IPS-15b (cell line): Measurements from ENCODE around the gene ESRRG.
A peak's percentile ranks its signal among the peaks of the same experiment; 100 is the strongest.

Experiments
- H3K27me3 ChIP-seq: one replicate; pipeline ENCODE4 v1.6.1; 2013; ENCODE audit warnings: low read length; ENCODE audit not compliant: control insufficient read depth, insufficient read depth
- H3K36me3 ChIP-seq: one replicate; pipeline ENCODE4 v1.6.1; 2013; ENCODE audit warnings: low read length; ENCODE audit not compliant: control insufficient read depth, insufficient read depth
- H3K4me1 ChIP-seq: one replicate; pipeline ENCODE4 v1.6.1; 2013; ENCODE audit warnings: mild to moderate bottlenecking, low read length; ENCODE audit not compliant: control insufficient read depth, insufficient read depth
- H3K4me3 ChIP-seq: one replicate; pipeline ENCODE4 v1.5.1; 2013; ENCODE audit warnings: low read depth, low read length
- H3K9ac ChIP-seq: one replicate; pipeline ENCODE4 v1.6.1; 2013; ENCODE audit warnings: low read depth, mild to moderate bottlenecking, low read length
- H3K9me3 ChIP-seq: one replicate; pipeline ENCODE4 v1.6.1; 2013; ENCODE audit warnings: mild to moderate bottlenecking, low read length; ENCODE audit not compliant: control insufficient read depth, insufficient read depth

ESRRG gene

DNA sequence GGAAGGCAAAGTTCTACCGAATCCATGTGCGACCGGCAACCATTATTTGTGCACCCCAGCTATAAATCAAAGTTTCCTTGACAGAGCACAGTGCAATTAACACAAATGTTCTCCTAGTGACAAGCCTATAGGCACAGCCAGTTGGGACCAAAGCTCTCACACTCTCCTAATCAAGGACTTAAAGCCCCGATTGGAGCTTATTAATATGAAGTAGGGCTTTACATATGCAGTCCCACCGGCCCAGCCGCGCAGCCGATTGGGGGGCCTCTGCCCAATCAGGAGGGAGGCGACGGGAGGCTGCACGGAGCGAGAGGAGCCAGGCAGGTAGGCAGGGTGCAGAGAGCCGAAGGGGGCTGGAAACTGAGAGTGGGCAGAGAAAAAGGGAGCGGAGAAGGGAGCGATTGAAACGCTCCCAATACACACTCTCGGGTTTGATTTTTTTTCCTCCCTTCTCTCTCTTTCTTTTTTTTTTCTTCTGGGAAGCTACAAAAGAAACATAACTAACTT lies at the start of gene ESRRG:
Gene ESRRG (minus strand): TSS at position 156 of the 507 bp plus-strand sequence. CDS start 130 bp downstream, at position 26.
- H3K9me3 ChIP-seq: no peaks in the 10 kb centered on the region
- no peak within 1 kb of the TSS for H3K9ac ChIP-seq
- no peaks in the 10 kb centered on the region for H3K36me3 ChIP-seq
- H3K4me3 ChIP-seq: peak within 1 kb of the TSS; percentile 72
- H3K27me3 ChIP-seq: peaks cover 13% of the 10 kb centered on the region
- H3K4me1 ChIP-seq: no peaks in the 10 kb centered on the region

DNA sequence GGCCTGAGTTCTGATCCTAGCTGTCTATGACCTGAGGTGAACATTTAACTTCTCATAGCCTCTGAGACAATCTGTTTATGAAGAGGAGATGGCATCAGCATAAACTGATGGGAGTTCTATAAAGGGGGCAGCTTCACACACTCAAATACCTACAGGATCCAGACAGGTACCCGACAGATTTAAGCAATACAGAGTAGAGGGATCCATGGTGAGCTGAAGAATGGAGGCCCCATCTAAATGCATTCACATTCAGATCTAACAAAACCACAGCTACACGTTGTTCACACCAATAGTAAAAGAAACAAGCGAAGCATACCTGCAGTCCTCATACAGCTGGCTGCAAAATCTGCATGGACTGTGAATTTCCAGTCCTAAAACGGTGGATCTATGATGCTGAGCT lies 48.7 kb upstream of the ESRRG start:
- Histone ChIP-seq H3K27me3 (no peaks in the 10 kb centered on the region), H3K4me1 (peaks cover 6% of the 10 kb centered on the region), H3K9ac (no peak overlapping the region), H3K4me3 (no peak overlapping the region), H3K36me3 (no peaks in the 10 kb centered on the region), H3K9me3 (no peaks in the 10 kb centered on the region)

DNA sequence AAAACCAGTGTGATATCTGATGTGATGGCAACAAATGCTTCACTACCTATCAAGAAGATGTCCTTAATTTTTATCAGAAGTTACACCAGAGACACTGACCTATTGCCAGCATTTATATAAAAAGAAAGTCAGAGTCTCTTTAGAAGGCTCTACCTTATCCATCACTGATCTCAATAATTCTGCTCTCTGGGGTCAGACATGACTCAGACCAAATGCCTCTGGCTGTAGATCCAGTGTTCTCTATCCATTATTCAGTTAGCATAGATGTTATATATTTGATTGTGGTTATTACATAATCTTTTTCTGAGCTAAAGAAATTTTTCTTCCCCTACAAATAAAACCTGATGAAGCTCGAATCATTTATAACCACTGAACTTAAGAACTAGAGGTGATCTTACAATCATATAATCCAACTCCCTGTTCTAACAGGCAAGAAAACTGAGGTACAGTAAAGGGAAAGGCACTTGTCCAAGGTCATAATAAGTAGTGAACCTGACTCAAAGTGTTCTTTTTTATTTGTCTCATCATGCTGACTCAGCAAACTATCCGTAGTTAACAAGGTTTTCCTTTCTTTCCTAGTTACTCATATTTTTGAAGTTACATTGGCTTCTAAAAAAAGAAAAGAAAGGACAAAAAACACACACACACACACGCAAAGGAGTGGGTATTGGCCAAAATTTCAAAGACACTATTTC lies 43.6 kb upstream of the ESRRG start:
- peaks cover 1% of the 10 kb centered on the region for H3K4me1 ChIP-seq
- no peaks in the 10 kb centered on the region for H3K27me3 ChIP-seq
- no peaks in the 10 kb centered on the region for H3K36me3 ChIP-seq
- no peak overlapping the region for H3K9ac ChIP-seq
- no peak overlapping the region for H3K4me3 ChIP-seq
- H3K9me3 ChIP-seq: no peaks in the 10 kb centered on the region

DNA sequence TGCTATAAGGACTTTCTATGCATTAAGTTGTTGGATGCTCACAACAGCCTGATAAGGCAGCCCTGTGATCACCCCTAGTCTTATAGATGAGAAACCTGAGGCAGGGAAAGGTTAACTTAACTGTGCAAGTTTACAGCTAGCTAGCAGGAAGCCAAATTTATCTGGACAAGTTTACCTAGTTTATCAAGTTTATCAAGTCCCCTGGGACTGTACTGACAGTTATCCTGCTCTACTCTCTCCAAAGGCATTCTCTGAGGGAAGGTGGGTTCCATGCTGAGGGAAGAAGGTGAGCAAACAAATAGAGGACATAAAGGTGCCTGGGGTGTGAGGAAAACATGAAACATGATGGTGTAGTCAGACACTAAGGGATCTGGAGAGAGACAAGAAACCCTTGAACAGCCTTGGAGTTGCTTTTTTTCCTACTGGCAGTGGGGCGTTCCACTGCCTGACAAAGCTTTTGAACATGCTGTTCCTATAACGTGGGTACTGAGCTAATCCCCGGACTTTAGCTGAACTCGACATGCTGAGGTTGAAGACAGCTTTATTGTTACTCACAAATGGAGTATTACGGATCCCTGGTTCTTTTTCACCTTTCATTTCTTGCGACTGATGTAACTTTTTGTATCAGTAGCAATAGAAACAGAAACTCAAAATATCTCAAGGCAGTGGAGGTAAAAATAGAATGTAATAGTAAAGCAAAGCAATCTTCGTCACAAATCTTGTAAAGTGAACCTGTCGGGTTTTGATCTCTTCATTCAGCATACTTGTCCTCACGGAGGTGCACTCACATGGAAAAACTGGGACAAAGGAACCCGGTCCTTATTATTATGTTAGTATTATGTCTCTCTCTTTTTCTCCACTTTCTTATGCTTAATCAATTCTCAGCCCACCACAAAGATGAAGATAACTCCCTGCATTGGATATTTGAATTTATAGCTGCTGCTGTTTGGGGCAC lies 42.4 kb upstream of the ESRRG start:
- Histone ChIP-seq H3K4me3 (no peak overlapping the region), H3K9ac (no peak overlapping the region), H3K9me3 (no peaks in the 10 kb centered on the region), H3K4me1 (no peaks in the 10 kb centered on the region), H3K36me3 (no peaks in the 10 kb centered on the region), H3K27me3 (no peaks in the 10 kb centered on the region)

DNA sequence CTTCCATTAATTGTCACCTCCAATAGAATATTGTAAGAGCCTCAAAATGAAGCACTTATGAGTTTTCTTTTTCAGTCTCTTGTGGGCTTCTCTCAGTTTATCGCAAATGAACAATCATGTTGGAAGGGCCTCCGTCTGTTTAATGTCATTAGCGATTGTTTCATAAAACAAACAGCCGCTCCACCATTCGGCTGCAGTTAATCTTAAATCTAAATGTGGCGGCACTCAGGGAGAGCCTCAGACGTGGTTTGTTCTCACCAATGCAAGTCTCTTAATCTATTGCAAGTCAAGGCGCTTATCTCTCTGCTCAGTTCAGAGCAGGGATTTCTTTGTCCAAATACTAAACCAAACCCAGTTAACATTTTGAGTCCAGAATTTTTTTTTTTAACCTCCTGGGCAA lies 34.9 kb upstream of the ESRRG start:
- Histone ChIP-seq H3K4me3 (no peak overlapping the region), H3K27me3 (no peaks in the 10 kb centered on the region), H3K9ac (no peak overlapping the region), H3K4me1 (no peaks in the 10 kb centered on the region), H3K9me3 (no peaks in the 10 kb centered on the region), H3K36me3 (no peaks in the 10 kb centered on the region)

DNA sequence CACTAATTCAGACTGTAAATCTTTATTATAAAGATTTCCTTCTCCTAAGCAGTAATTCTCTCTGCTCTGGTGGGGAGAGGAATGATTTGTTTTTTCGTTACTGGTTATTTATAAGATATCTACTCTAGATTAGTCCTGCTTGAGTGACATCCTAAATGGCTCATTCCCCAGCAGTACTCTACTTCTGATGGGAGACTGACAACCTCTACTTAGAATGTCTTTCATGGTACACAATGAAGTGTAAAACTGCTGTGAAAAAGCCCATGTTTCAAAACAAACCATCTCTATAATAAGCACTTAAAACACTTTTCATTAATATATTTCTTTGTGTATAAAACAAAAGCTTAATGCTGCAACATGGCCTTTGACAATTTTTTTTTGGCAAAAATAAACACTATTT lies 33.9 kb upstream of the ESRRG start:
- H3K4me1 ChIP-seq: no peaks in the 10 kb centered on the region
- no peaks in the 10 kb centered on the region for H3K36me3 ChIP-seq

DNA sequence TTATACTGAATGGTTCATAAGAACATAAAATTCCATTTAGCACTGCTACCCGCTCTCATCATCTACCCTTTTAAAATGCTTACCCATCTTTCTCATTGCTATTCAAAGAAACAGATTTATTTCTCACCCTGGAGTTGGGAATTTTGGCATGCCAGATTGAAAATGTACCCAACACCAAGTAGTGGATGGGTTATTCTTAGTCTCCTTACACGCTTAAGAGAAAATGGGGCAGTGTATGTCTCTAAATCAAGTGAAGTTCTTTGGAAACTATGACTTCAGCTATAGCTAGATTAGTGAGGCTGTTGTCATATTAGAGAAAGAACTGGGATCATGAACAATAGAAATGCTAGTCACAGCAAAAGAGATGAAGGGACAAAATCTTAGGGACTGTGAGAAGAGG lies 27.7 kb upstream of the ESRRG start:
- no peaks in the 10 kb centered on the region for H3K4me1 ChIP-seq
- H3K27me3 ChIP-seq: no peaks in the 10 kb centered on the region

More for the DNA sequence above, 33.9 kb upstream of the ESRRG start:
- no peaks in the 10 kb centered on the region for H3K9me3 ChIP-seq
- no peak overlapping the region for H3K9ac ChIP-seq
- H3K27me3 ChIP-seq: no peaks in the 10 kb centered on the region
- no peak overlapping the region for H3K4me3 ChIP-seq

DNA sequence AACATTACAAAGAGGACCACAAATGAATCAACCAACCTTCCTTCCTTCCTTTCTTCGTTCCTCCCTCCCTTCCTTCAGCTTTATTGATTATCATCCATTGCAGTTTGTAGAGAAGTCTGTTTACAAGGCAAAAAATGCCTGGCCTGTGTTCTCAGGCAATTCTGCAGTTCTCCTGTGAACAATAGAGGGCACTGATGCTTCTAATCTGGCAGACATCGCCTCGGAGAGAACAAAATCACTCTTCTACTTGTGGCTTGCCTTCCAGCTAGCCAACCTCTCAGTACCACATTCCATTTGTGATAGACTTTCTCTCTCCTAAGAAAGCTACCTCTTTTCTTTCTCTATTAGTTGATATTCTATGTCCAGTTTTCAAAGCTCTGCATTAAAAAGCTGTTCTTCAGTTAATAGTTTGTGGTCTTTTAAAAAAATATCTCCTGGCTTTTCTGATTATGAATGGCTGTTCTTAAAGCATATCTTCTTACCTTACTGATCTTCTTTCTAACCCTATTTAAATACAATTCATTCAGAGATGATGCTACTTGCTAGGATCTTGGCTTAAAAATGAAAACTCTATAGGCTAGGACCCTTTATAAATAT lies 26.9 kb upstream of the ESRRG start:
- Histone ChIP-seq H3K27me3 (no peaks in the 10 kb centered on the region), H3K36me3 (no peaks in the 10 kb centered on the region), H3K4me3 (no peak overlapping the region), H3K9ac (no peak overlapping the region), H3K9me3 (no peaks in the 10 kb centered on the region), H3K4me1 (no peaks in the 10 kb centered on the region)

More for the DNA sequence above, 27.7 kb upstream of the ESRRG start:
- Histone ChIP-seq H3K4me3 (no peak overlapping the region), H3K9ac (no peak overlapping the region), H3K36me3 (no peaks in the 10 kb centered on the region), H3K9me3 (no peaks in the 10 kb centered on the region)

DNA sequence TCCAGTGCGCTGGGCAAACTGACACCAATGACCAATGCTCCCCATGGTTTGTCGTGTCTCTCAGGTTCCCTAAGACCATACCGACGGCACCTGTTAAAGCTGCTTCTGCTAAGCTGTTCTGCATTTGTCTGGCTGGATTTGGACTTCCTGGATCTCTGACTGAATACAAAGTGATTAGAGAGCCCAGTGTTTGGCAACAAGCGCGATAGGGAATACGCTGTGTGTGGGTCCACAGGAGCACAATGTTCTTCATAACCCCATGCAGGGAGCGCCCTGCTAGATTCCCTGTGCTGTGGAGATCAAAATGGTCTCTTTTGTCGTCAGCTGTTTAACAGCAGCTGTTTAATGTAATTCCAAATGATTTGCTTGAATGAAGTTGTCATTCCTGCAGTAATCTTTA lies 26.0 kb upstream of the ESRRG start:
- Histone ChIP-seq H3K9me3 (no peaks in the 10 kb centered on the region), H3K4me1 (no peaks in the 10 kb centered on the region), H3K36me3 (no peaks in the 10 kb centered on the region), H3K27me3 (no peaks in the 10 kb centered on the region), H3K4me3 (no peak overlapping the region), H3K9ac (no peak overlapping the region)

DNA sequence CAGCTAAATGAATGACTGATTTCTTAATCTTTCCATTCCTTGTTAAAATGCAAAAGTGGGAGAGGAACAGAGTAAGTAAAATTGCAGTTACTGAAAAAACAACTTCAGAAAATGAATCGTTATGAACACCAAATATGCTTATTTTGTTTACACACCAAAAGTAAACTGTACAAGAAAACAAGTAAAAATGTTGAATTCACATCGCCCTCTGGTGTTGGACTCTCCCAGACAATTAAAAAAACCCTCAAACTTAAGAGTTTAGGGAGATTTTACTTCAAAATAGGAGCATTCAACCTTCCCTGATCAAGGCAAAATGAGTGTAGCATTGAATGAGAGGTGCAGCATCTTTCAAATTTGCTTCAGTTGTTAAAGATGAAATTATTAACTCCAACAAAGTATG lies 19.4 kb upstream of the ESRRG start:
- peaks cover 21% of the 10 kb centered on the region for H3K4me1 ChIP-seq
- H3K4me3 ChIP-seq: no peak overlapping the region
- no peaks in the 10 kb centered on the region for H3K36me3 ChIP-seq
- H3K27me3 ChIP-seq: no peaks in the 10 kb centered on the region
- no peak overlapping the region for H3K9ac ChIP-seq
- H3K9me3 ChIP-seq: no peaks in the 10 kb centered on the region

DNA sequence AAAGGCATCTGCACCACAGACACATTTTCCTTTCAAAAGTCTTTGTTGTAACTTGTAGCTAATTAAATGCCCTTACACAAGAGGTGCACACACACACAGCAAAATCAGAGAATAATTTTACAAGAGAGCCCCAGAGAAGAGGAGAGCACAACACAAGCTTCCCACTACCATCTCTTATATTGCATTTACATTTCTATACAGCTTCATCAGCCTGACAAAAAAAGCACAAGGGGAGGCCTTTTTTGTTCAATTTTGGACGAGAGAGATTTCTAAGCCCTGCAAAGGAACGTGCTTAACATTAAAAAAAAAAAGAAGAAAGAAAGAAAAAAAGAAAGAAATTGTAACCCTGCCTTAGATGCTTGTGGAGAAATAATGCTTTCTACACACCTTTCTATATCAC lies 17.1 kb upstream of the ESRRG start:
- Histone ChIP-seq H3K9me3 (no peaks in the 10 kb centered on the region), H3K9ac (no peak overlapping the region), H3K4me3 (peak overlapping the region; percentile 18), H3K4me1 (peaks cover 21% of the 10 kb centered on the region), H3K36me3 (no peaks in the 10 kb centered on the region), H3K27me3 (no peaks in the 10 kb centered on the region)
